Psoas muscle (tissue), 8 donors: Measurements from ENCODE around the gene PTPRCAP. TPM values are rescaled to one million over a fixed set of nuclear protein-coding genes. Genes with fewer than 3 reads are reported as not detected.

Experiments used
- ATAC-seq, 4 donors: fragments of 200-7000 bp; cut with Tn5 transposase; one replicate each; pipeline ENCODE4 v1.9.1; 2020; ENCODE audit warnings: moderate library complexity in 3 of 4, mild to moderate bottlenecking in 2 of 4
- DNase-seq, 2 donors: peaks; one replicate each; pipeline ENCODE4 v3.0.0-alpha.2; 2020
- H3K27ac ChIP-seq: fragments of 200-600 bp; one replicate; pipeline ENCODE4 v1.8.0; 2022
- H3K27me3 ChIP-seq, 3 donors: fragments of 200-600 bp in 1 of 3; one replicate each; pipeline versions ENCODE4 v1.6.1 to v1.8.0; 2013 to 2022; ENCODE audit warnings: low read length in 2 of 3, mild to moderate bottlenecking in 2 of 3, moderate library complexity in 1 of 3; ENCODE audit not compliant: insufficient read depth in 3 of 3
- H3K36me3 ChIP-seq, 2 donors: fragments of 200-600 bp in 1 of 2; one replicate each; pipeline versions ENCODE4 v1.6.1 to v1.8.0; 2013 to 2022; ENCODE audit warnings: low read depth in 1 of 2, mild to moderate bottlenecking in 1 of 2, moderate library complexity in 1 of 2; ENCODE audit not compliant: insufficient read depth in 1 of 2
- H3K4me1 ChIP-seq: fragments of 200-600 bp; one replicate; pipeline ENCODE4 v1.8.0; 2022
- H3K4me3 ChIP-seq: fragments of 200-600 bp; one replicate; pipeline ENCODE4 v1.8.0; 2022; ENCODE audit warnings: mild to moderate bottlenecking
- H3K9me3 ChIP-seq: fragments of 200-600 bp; one replicate; pipeline ENCODE4 v1.8.0; 2022
- WGBS, 3 donors: extraction: QIAGEN DNeasy Blood & Tissue Kit; methylation state at CpG; one replicate each; pipeline versions ENCODE4 v1.1.6 to v1.1.7; 2013; 5-methylcytosine and 5-hydroxymethylcytosine counted together
- intact Hi-C, 2 donors: fragments of 100-400 bp; cut with DNase I; formaldehyde crosslinking; loops; one replicate each; pipeline versions ENCODE4 v1.11.0 to v1.14.2; 2022
- polyA plus RNA-seq, 3 donors: library from polyadenylated mRNA; stranded (reverse); fragments of 200-250 nt; gene quantifications; one replicate each; pipeline ENCODE4 v1.2.3, GENCODE V29; 2013
- total RNA-seq, 4 donors: library from RNA; stranded (reverse); fragmentation: NEBNext Ultra II Directional in 2 of 4; extraction: Animal tissue kit (Norgen Biotek cat#: 25700) in 2 of 4; gene quantifications; one replicate each; pipeline versions ENCODE4 v1.2.1 to v1.2.4, GENCODE V29; 2021 to 2023
- TF ChIP-seq, protein P1 (sequence below): fragments of 200-600 bp; IDR thresholded peaks from one replicate; pipeline ENCODE4 v1.8.0; 2022; ENCODE audit warnings: antibody characterized with exemption
- donor health status: healthy with polysubstance abuse.
- donor health status: DM: no; HTN: no; CAD: no; lungs with moderate emphysema.
- donor health status: Bipolar disorder and iron deficiency.
- donor health status: healthy.
- donor health status: DM: yes; HTN: yes; CAD: no.
- donor health status: DM: no; HTN: no; CAD: no.
- donor health status: DM: no; HTN: no; CAD: no.
- donor health status: DM: yes; HTN: yes; CAD: no.

PTPRCAP gene
- total and polyA plus RNA-seq, 7 donors: 0.25 to 1.4 (median 1.0) TPM

DNA sequence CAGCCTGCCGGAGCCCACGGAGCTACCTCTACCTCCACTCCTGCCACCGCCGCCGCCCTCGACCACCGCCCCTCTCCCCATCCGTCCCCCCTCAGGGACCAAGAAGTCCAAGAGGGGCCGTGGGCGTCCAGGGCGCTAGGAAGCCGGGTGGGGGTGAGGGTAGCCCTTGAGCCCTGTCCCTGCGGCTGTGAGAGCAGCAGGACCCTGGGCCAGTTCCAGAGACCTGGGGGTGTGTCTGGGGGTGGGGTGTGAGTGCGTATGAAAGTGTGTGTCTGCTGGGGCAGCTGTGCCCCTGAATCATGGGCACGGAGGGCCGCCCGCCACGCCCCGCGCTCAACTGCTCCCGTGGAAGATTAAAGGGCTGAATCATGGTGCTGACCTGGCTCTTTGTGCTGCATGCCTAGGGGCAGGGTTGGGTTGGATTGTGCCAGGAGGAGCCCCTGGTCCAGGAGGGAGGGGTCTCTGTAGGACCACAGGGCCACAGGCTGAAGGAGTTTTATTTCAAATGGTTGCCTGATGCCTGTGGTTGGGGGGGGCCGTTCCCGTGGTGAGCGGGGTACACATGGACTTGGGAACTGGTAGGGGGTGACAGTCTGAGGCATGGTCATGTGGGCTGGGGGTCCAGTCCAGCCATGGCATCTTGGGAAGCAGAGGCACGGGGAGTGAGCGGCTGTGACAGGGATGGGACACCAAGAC, 2.3 kb downstream of the PTPRCAP start:
- intact Hi-C loops: no loop called here
- 82 to 87% (median 82%) methylated on average over 25 to 26 of the region's 26 CpGs for WGBS, 3 donors
- ATAC-seq (no peak), DNase-seq (no peak)
- no peak overlapping the region for H3K4me3 ChIP-seq
- no peaks in the 10 kb centered on the region for H3K9me3 ChIP-seq
- no peak overlapping the region for H3K27ac ChIP-seq
- TF ChIP-seq, protein P1, sequence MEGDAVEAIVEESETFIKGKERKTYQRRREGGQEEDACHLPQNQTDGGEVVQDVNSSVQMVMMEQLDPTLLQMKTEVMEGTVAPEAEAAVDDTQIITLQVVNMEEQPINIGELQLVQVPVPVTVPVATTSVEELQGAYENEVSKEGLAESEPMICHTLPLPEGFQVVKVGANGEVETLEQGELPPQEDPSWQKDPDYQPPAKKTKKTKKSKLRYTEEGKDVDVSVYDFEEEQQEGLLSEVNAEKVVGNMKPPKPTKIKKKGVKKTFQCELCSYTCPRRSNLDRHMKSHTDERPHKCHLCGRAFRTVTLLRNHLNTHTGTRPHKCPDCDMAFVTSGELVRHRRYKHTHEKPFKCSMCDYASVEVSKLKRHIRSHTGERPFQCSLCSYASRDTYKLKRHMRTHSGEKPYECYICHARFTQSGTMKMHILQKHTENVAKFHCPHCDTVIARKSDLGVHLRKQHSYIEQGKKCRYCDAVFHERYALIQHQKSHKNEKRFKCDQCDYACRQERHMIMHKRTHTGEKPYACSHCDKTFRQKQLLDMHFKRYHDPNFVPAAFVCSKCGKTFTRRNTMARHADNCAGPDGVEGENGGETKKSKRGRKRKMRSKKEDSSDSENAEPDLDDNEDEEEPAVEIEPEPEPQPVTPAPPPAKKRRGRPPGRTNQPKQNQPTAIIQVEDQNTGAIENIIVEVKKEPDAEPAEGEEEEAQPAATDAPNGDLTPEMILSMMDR: no peak
- peaks cover 6 to 81% of the 10 kb centered on the region in 2 donors for H3K36me3 ChIP-seq
- H3K27me3 ChIP-seq: no peaks in the 10 kb centered on the region
- H3K4me1 ChIP-seq: peaks cover 8% of the 10 kb centered on the region

DNA sequence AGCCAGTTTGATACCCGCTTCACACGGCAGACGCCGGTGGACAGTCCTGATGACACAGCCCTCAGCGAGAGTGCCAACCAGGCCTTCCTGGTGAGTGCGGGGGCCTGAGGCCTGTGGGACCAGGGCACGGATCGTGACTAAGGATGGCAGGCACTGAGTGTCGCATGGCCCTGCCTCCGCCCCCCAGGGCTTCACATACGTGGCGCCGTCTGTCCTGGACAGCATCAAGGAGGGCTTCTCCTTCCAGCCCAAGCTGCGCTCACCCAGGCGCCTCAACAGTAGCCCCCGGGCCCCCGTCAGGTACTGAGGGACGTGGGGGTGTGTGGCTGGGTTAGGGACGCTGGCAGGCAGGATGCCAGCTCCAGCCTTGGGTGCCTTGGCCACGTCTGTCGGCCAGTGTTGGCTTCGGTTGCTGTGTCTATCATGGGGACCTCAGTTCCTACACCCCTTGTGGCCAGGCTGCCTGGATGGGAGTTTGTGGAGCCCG, 3.0 kb downstream of the PTPRCAP start:
- no peak overlapping the region for H3K27ac ChIP-seq
- intact Hi-C loops: no loop called here
- DNase-seq: no peak
- no peaks in the 10 kb centered on the region for H3K9me3 ChIP-seq
- H3K27me3 ChIP-seq: no peaks in the 10 kb centered on the region
- no peak for ATAC-seq
- peaks cover 15% of the 10 kb centered on the region for H3K4me1 ChIP-seq
- 82 to 86% (median 83%) methylated on average over 23 of the region's 23 CpGs for WGBS, 3 donors
- H3K4me3 ChIP-seq: no peak overlapping the region
- peaks cover 6 to 88% of the 10 kb centered on the region in 2 donors for H3K36me3 ChIP-seq
- TF ChIP-seq, protein P1: no peak

DNA sequence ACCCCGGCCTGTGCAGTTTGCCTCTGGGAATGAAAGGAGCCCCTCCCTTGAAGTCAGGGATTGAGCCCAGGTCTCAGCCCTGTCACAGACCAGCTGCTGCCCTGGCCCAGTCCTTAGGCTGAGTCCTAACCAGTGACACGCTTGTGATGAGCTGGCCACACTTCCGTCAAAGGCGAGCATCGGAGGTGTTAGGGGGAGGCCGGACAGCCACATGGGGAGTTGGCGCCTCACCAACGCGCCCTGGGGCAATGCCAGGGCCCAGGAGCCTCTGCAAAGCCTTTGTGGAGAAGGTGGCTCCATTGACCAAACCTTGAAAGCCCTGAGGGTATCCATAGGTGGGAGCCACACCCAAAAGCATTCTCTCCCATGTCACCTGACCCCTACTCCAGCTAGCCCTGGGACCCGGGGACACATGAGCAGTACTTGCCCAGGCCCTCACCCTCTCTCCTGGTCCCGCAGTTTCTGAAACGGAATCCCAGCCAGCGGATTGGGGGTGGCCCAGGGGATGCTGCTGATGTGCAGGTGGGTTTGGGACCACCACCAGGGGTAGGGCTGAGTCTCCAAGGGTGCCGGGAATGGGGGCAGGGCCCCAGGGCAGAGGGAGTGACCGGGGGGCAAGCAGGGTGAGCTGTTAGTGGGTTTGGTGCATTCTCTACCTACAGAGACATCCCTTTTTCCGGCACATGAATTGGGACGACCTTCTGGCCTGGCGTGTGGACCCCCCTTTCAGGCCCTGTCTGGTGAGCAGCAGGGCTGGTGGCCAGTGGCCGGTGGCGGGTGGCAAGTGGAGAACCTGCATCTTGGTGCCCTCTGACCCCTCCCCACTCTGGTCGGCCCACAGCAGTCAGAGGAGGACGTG, 3.7 kb downstream of the PTPRCAP start:
- DNase-seq: no peak
- WGBS, 3 donors: 77 to 83% (median 81%) methylated on average over 22 of the region's 22 CpGs
- no peaks in the 10 kb centered on the region for H3K9me3 ChIP-seq
- H3K4me1 ChIP-seq: peaks cover 20% of the 10 kb centered on the region
- H3K4me3 ChIP-seq: no peak overlapping the region
- peaks cover 6 to 85% of the 10 kb centered on the region in 2 donors for H3K36me3 ChIP-seq
- no peak overlapping the region for H3K27ac ChIP-seq
- ATAC-seq: no peak
- TF ChIP-seq, protein P1: no peak
- H3K27me3 ChIP-seq: no peaks in the 10 kb centered on the region
- intact Hi-C loops: no loop called here

DNA sequence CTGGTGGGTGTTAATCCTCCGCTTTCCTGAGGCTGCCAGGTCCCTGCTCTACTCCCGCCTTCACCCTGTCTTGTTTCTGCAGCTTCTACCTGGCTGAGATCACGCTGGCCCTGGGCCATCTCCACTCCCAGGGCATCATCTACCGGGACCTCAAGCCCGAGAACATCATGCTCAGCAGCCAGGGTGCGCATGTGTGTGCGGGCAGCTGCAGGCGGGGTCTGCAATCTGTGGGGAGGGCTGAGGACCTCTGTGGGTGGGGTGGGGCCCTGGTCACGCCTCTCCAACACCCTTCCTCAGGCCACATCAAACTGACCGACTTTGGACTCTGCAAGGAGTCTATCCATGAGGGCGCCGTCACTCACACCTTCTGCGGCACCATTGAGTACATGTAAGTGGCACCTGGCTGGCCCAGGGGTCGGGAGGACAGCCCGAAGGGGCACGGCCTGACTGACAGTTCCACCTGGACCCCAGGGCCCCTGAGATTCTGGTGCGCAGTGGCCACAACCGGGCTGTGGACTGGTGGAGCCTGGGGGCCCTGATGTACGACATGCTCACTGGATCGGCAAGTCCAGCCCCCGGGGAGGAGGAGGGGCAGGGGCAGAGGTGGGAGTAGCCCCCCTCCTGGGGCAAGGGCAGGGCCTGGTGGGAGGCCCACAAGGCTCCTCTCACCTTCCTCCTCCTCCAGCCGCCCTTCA, 4.7 kb downstream of the PTPRCAP start:
- ATAC-seq: no peak
- H3K4me1 ChIP-seq: peaks cover 20% of the 10 kb centered on the region
- TF ChIP-seq, protein P1: no peak
- no peaks in the 10 kb centered on the region for H3K27me3 ChIP-seq
- DNase-seq: no peak
- no peaks in the 10 kb centered on the region for H3K9me3 ChIP-seq
- WGBS, 3 donors: 88 to 90% (median 88%) methylated on average over 22 of the region's 22 CpGs
- H3K27ac ChIP-seq: no peak overlapping the region
- no peak overlapping the region for H3K4me3 ChIP-seq
- H3K36me3 ChIP-seq: peaks cover 6 to 75% of the 10 kb centered on the region in 2 donors
- intact Hi-C loops: no loop called here
